Liver (tissue), 3 donors: Measurements from ENCODE around the gene KCNS1.

ENCODE experiments used
- CTCF ChIP-seq: fragments of 150-350 bp; IDR thresholded peaks from 2 replicates; pipeline ENCODE4 v1.5.1; 2017; ENCODE audit warnings: improper control_type of control experiment, low read depth, low read length; ENCODE audit not compliant: missing input control
- EGR1 ChIP-seq, 2 donors: IDR thresholded peaks; 2 replicates each; pipeline ENCODE4 v1.6.1; 2016 to 2018; ENCODE audit warnings: antibody characterized with exemption in 2 of 2, low read depth in 2 of 2
- FOXA1 ChIP-seq: IDR thresholded peaks from 2 replicates; pipeline ENCODE4 v1.6.1; 2016; ENCODE audit warnings: antibody characterized with exemption
- GABPA ChIP-seq, 2 donors: IDR thresholded peaks in 1 of 2; conservative IDR thresholded peaks in 1 of 2; 2 replicates each; pipeline ENCODE4 v1.6.1; 2016; ENCODE audit warnings: antibody characterized with exemption in 2 of 2, mild to moderate bottlenecking in 1 of 2, moderate library complexity in 1 of 2
- HNF4G ChIP-seq: IDR thresholded peaks from 2 replicates; pipeline ENCODE4 v1.6.1; 2016; ENCODE audit warnings: antibody characterized with exemption
- JUND ChIP-seq, 2 donors: IDR thresholded peaks; 2 replicates each; pipeline ENCODE4 v1.6.1; 2016; ENCODE audit warnings: antibody characterized with exemption in 2 of 2
- REST ChIP-seq: IDR thresholded peaks from 2 replicates; pipeline ENCODE4 v1.6.1; 2016; ENCODE audit warnings: antibody characterized with exemption, mild to moderate bottlenecking
- RXRA ChIP-seq, 2 donors: IDR thresholded peaks; 2 replicates each; pipeline ENCODE4 v1.6.1; 2017 to 2018; ENCODE audit warnings: antibody characterized with exemption in 2 of 2, mild to moderate bottlenecking in 1 of 2
- SP1 ChIP-seq: IDR thresholded peaks from 2 replicates; pipeline ENCODE4 v1.6.1; 2018; ENCODE audit warnings: antibody characterized with exemption, mild to moderate bottlenecking
- TAF1 ChIP-seq: conservative IDR thresholded peaks from 2 replicates; pipeline ENCODE4 v1.6.1; 2016; ENCODE audit warnings: antibody characterized with exemption, mild to moderate bottlenecking
- YY1 ChIP-seq: IDR thresholded peaks from 2 replicates; pipeline ENCODE4 v1.6.1; 2016; ENCODE audit warnings: antibody characterized with exemption, mild to moderate bottlenecking
- ZBTB33 ChIP-seq: IDR thresholded peaks from 2 replicates; pipeline ENCODE4 v1.6.1; 2016; ENCODE audit warnings: antibody characterized with exemption
- donor health status: healthy.
- donor health status: healthy.

GRCh38 chr20:45094201-45094600 is 6.7 kb downstream of the KCNS1 start:
- no peak for TF ChIP-seq CTCF
- no peak for TF ChIP-seq RXRA (IDR thresholded peaks at IDR 0.05)
- no peak for TF ChIP-seq HNF4G
- TF ChIP-seq SP1: no peak
- no peak for TF ChIP-seq TAF1
- no peak for TF ChIP-seq EGR1 (IDR thresholded peaks at IDR 0.05; ENCODE audit: low read depth in 2 of 2)
- no peak for TF ChIP-seq GABPA (IDR thresholded peaks at IDR 0.05 in 1 of 2, conservative IDR thresholded peaks at IDR 0.05 in 1 of 2)
- no peak for TF ChIP-seq JUND (IDR thresholded peaks at IDR 0.05)
- no peak for TF ChIP-seq YY1
- no peak for TF ChIP-seq ZBTB33
- TF ChIP-seq REST: no peak
- TF ChIP-seq FOXA1: no peak
